GM10266 (cell line): Measurements from ENCODE around the gene HILPDA.

Source experiments
- DNase-seq: peaks from one replicate; pipeline ENCODE4 v3.0.0; 2012; ENCODE audit errors: extremely low spot score
- TF ChIP-seq, protein P1 (sequence below): IDR thresholded peaks from 2 replicates; pipeline ENCODE4 v1.5.1; 2012; ENCODE audit warnings: mild to moderate bottlenecking, low read depth; ENCODE audit not compliant: control insufficient read depth, insufficient read depth; ENCODE audit errors: missing control alignments

The HILPDA gene

GRCh38 chr7:128455543-128456254, at the start of gene HILPDA:
HILPDA (plus strand) TSS chr7:128455878; CDS start chr7:128457269, 1,391 bp downstream.
- DNase-seq: peak; percentile 95
- TF ChIP-seq, protein P1, sequence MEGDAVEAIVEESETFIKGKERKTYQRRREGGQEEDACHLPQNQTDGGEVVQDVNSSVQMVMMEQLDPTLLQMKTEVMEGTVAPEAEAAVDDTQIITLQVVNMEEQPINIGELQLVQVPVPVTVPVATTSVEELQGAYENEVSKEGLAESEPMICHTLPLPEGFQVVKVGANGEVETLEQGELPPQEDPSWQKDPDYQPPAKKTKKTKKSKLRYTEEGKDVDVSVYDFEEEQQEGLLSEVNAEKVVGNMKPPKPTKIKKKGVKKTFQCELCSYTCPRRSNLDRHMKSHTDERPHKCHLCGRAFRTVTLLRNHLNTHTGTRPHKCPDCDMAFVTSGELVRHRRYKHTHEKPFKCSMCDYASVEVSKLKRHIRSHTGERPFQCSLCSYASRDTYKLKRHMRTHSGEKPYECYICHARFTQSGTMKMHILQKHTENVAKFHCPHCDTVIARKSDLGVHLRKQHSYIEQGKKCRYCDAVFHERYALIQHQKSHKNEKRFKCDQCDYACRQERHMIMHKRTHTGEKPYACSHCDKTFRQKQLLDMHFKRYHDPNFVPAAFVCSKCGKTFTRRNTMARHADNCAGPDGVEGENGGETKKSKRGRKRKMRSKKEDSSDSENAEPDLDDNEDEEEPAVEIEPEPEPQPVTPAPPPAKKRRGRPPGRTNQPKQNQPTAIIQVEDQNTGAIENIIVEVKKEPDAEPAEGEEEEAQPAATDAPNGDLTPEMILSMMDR: no peak

DNA sequence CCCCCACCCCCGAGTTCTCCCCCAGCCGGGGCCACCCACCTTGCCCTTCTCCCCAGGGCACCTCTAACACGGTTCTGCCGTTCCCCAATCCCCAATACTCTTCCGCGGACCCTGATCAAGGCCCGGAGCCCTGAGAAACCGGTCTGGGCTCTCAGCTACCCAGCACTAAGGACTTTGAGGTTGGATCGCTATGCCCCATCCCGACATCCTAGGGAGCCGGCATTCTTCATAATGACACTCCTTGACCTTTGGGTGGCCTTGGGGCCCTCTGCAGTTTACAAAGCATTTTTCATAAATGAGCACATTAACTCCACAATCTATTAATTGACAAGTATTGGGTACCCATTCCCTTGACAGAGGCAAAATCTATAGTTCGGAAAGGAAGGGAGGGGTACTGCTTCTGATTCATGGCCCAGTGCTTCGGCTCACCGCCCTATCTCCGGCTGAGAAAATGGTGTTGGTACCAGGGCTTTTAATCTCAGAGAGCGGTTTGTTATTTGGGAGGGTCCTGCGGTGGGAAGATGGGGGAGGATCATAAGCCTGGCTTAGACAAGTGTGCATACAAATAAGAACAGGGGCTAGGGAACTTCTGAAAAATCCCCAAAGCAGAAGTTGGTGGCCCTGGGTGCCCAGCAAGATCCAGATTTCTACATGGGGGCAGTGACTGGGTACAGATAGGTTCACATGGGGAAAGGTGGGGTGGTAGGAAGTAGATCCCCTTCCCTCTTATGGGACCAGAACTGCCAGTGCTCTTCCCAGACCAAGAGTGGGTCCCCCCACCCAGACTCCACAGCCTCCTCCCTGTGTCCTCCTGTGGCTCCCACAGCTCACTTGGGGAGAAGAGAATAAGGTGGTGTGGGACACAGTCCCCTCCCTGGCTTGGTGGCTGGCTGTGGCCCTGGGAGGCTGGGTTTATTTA, 49.1 kb upstream of the HILPDA start:
- DNase-seq: peak; percentile 45
- TF ChIP-seq, protein P1: no peak

- TF ChIP-seq, protein P1: no peak
- no peak for DNase-seq
Observed at GRCh38 chr7:128407233-128407589, 48.5 kb upstream of the HILPDA start.

DNA sequence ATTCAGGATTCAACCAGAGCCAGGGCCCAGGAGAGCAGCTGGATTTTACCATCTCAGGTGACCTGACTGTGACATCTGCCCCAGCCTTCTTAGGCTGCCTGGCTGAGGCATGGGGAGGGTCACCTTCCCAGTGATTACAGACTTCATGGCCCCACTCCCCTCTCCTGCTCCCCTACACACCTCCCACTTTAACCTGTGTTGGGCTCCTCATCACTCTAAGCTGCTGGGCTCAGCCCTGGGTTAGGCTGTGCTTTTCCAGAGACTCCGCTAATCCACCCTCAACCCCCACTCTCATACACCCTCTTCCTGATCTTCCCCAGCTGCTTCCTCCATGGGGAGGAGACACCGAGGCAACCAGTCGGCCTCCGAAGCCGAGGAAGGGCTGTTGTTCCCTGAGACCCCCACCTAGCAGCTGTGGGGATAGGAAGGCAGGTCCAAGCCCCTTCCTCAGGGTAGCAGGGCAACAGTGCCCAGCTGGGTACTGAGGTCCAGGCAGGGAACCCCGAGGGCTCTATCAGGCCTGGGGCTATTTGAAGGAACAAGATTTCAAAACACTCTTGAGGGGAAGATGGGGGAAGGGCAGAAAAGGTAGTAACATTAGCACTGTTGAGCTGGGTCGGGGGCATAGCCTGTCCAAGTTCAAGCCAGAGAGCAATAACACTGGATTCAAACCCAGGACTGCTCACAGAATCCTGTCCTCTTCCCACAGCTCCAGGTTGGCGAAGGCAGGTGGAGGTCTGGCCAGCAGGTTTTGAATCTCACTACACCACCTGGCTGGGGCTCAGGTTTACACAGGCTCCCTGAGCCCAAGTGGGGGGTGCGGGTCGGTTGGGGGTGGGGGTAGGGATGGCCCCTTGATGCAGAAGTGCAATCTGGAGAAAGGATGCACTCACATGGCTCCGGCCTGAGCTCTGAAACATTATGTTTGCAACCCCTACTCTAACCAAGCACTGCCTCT, 47.6 kb upstream of the HILPDA start:
- TF ChIP-seq, protein P1: no peak
- no peak for DNase-seq

GRCh38 chr7:128408709-128409595, 46.7 kb upstream of the HILPDA start:
- no peak for DNase-seq

More at GRCh38 chr7:128408709-128409595, 46.7 kb upstream of the HILPDA start:
- TF ChIP-seq, protein P1: no peak
